Gastroesophageal sphincter (tissue), 3 donors: ENCODE data around the gene SUPT3H.

Experiments
- POLR2A ChIP-seq, 2 donors: fragments of 450-650 bp; IDR thresholded peaks; one replicate each; pipeline ENCODE4 v1.6.1; 2017; ENCODE audit warnings: antibody characterized with exemption in 2 of 2, mild to moderate bottlenecking in 2 of 2, moderate library complexity in 1 of 2
- POLR2AphosphoS5 ChIP-seq: sonication (generic); formaldehyde crosslinking; IDR thresholded peaks from one replicate; pipeline ENCODE4 v1.6.1; 2017; ENCODE audit warnings: antibody characterized with exemption
- TF ChIP-seq, protein P1 (sequence below), 4 experiments: fragments of 200-600 bp in 2 of 4; fragments of 450-650 bp in 2 of 4; sonication (generic) in 1 of 4; IDR thresholded peaks; one replicate each; pipeline ENCODE4 v1.5.1; 2017 to 2019; ENCODE audit warnings: antibody characterized with exemption in 4 of 4, mild to moderate bottlenecking in 2 of 4, moderate library complexity in 2 of 4

GRCh38 chr6:44826025-44826676, 551.6 kb downstream of the SUPT3H start:
- TF ChIP-seq, protein P1, sequence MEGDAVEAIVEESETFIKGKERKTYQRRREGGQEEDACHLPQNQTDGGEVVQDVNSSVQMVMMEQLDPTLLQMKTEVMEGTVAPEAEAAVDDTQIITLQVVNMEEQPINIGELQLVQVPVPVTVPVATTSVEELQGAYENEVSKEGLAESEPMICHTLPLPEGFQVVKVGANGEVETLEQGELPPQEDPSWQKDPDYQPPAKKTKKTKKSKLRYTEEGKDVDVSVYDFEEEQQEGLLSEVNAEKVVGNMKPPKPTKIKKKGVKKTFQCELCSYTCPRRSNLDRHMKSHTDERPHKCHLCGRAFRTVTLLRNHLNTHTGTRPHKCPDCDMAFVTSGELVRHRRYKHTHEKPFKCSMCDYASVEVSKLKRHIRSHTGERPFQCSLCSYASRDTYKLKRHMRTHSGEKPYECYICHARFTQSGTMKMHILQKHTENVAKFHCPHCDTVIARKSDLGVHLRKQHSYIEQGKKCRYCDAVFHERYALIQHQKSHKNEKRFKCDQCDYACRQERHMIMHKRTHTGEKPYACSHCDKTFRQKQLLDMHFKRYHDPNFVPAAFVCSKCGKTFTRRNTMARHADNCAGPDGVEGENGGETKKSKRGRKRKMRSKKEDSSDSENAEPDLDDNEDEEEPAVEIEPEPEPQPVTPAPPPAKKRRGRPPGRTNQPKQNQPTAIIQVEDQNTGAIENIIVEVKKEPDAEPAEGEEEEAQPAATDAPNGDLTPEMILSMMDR (IDR thresholded peaks at IDR 0.05) = no peak
- TF ChIP-seq POLR2A (IDR thresholded peaks at IDR 0.05) = no peak
- TF ChIP-seq POLR2AphosphoS5 = no peak
